Adrenal gland (tissue), 12 donors: ENCODE measurements around the gene UBE2O. TPM values are rescaled to one million over a fixed set of nuclear protein-coding genes. Genes with fewer than 3 reads are reported as not detected.

Source experiments
- DNase-seq, 7 donors: peaks; one replicate each; pipeline ENCODE4 v3.0.0-alpha.2; 2019 to 2020
- H3K27ac ChIP-seq, 5 donors: fragments of 200-600 bp; sonication (generic) in 4 of 5; 1 replicate in 3 of 5; 2 replicates in 2 of 5; pipeline versions ENCODE4 v1.5.1 to v1.8.0; 2016 to 2020; ENCODE audit warnings: mild to moderate bottlenecking in 1 of 5
- H3K27me3 ChIP-seq: fragments of 200-600 bp; 2 replicates; pipeline ENCODE4 v1.8.0; 2021
- H3K36me3 ChIP-seq, 2 donors: fragments of 200-600 bp; replicated peaks in 1 of 2; 1 replicate in 1 of 2; 2 replicates in 1 of 2; pipeline versions ENCODE4 v1.5.1 to v1.8.0; 2018 to 2022
- H3K4me1 ChIP-seq, 2 donors: fragments of 200-600 bp; replicated peaks in 1 of 2; 1 replicate in 1 of 2; 2 replicates in 1 of 2; pipeline versions ENCODE4 v1.5.1 to v1.8.0; 2018 to 2021
- H3K4me3 ChIP-seq, 4 donors: fragments of 200-600 bp; sonication (generic) in 3 of 4; one replicate each; pipeline ENCODE4 v1.5.1; 2016 to 2018
- H3K9me3 ChIP-seq, 3 donors: fragments of 200-600 bp; sonication (generic) in 1 of 3; replicated peaks in 1 of 3; 1 replicate in 2 of 3; 2 replicates in 1 of 3; pipeline versions ENCODE4 v1.5.1 to v1.8.0; 2016 to 2021
- CTCF ChIP-seq, 6 experiments: fragments of 450-650 bp in 4 of 6; fragments of 200-600 bp in 2 of 6; sonication (generic) in 1 of 6; IDR thresholded peaks; 1 replicate in 5 of 6; 2 replicates in 1 of 6; pipeline versions ENCODE4 v1.5.1 to v1.8.0; 2016 to 2021; ENCODE audit warnings: antibody characterized with exemption in 6 of 6, mild to moderate bottlenecking in 2 of 6, moderate library complexity in 1 of 6
- POLR2A ChIP-seq, 2 donors: fragments of 450-650 bp; IDR thresholded peaks; one replicate each; pipeline ENCODE4 v1.6.1; 2017; ENCODE audit warnings: antibody characterized with exemption in 2 of 2, mild to moderate bottlenecking in 2 of 2, moderate library complexity in 1 of 2
- WGBS, 4 donors: extraction: QIAGEN DNeasy Blood & Tissue Kit in 2 of 4; methylation state at CpG; one replicate each; pipeline versions ENCODE4 v1.1.5 to v1.1.7; 2013 to 2017; 5-methylcytosine and 5-hydroxymethylcytosine counted together
- intact Hi-C, 2 donors: fragments of 100-400 bp; cut with DNase I; formaldehyde crosslinking; loops; one replicate each; pipeline versions ENCODE4 v1.14.1 to v1.15.0; 2022 to 2023
- polyA plus RNA-seq, 3 donors: library from polyadenylated mRNA; stranded (reverse); fragments of 200-250 nt in 2 of 3; fragments of 350-450 nt in 1 of 3; fragmentation: Illumina TruSeq in 1 of 3; extraction: RNeasy Lipid Tissue Mini Kit (QIAGEN cat#74804) in 1 of 3; gene quantifications; one replicate each; pipeline ENCODE4 v1.2.3, GENCODE V29; 2013 to 2014
- total RNA-seq, 9 donors: library from RNA; depleted of rRNA in 4 of 9; stranded (reverse); fragments of >200 nt in 4 of 9; fragments of 120-200 nt in 1 of 9; fragmentation: NEBNext Ultra II Directional in 1 of 9; extraction: Animal tissue kit (Norgen Biotek cat#: 25700) in 1 of 9; gene quantifications; one replicate each; pipeline versions ENCODE4 v1.1.0 to v1.2.4, GENCODE V29; 2013 to 2023
- donor health status: healthy with polysubstance abuse.
- donor health status: Bipolar disorder and iron deficiency.
- donor health status: DM: yes; HTN: yes; CAD: no.
- donor health status: DM: no; HTN: no; CAD: no.
- donor health status: DM: no; HTN: no; CAD: no.
- donor health status: DM: yes; HTN: yes; CAD: no.

UBE2O gene
- total and polyA plus RNA-seq, 12 donors, result 9.8 to 21.8 (median 15.8) TPM

GRCh38 chr17:76368545-76368944 is 84.4 kb downstream of the UBE2O start:
- intact Hi-C loops, result no loop called here
- no peak for DNase-seq
- H3K27me3 ChIP-seq, result no peaks in the 10 kb centered on the region
- no peaks in the 10 kb centered on the region for H3K4me1 ChIP-seq
- TF ChIP-seq CTCF (IDR thresholded peaks at IDR 0.05), result no peak
- no peak for TF ChIP-seq POLR2A (IDR thresholded peaks at IDR 0.05)
- H3K36me3 ChIP-seq, result no peaks in the 10 kb centered on the region
- no peak overlapping the region for H3K4me3 ChIP-seq
- no peak overlapping the region for H3K27ac ChIP-seq
- 75 to 85% (median 80%) methylated on average over 2 to 11 of the region's 11 CpGs for WGBS, 4 donors
- H3K9me3 ChIP-seq, result no peaks in the 10 kb centered on the region

- Histone ChIP-seq H3K27me3 (no peaks in the 10 kb centered on the region), H3K36me3 (no peaks in the 10 kb centered on the region), H3K9me3 (no peaks in the 10 kb centered on the region), H3K4me3 (no peak overlapping the region), H3K27ac (no peak overlapping the region), H3K4me1 (no peaks in the 10 kb centered on the region)
- no peak for TF ChIP-seq POLR2A (IDR thresholded peaks at IDR 0.05)
- no peak for TF ChIP-seq CTCF (IDR thresholded peaks at IDR 0.05)
- no peak for DNase-seq
- intact Hi-C loops, result no loop called here
- WGBS, 4 donors, result 67 to 73% (median 72%) methylated on average over 1 to 6 of the region's 6 CpGs
Observed at GRCh38 chr17:76367642-76368041, 85.3 kb downstream of the UBE2O start.

DNA sequence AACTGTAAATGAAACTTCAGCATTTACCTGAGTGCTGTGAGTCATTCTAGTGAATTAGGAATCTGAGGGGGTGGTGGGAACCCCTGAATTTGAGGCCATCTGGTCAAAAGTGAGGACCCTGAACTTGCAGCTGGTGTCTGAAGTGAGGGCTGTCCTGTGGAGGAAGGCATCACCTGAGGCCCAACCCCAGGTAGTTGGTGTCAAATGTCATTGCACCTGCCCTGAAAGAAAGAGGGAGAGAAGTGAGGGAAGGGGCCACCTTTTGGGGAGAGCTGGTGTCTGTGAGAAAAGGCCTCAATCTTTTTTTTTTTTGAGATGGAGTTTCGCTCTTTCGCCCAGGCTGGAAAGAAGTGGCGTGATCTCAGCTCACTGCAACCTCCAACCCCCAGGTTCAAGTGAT is 86.7 kb downstream of the UBE2O start:
- H3K27me3 ChIP-seq, result no peaks in the 10 kb centered on the region
- TF ChIP-seq CTCF (IDR thresholded peaks at IDR 0.05) (no peak), POLR2A (IDR thresholded peaks at IDR 0.05) (no peak)
- DNase-seq, result no peak
- H3K4me1 ChIP-seq, result peaks cover 0 to 8% of the 10 kb centered on the region in 2 donors
- no peaks in the 10 kb centered on the region for H3K36me3 ChIP-seq
- no peaks in the 10 kb centered on the region for H3K9me3 ChIP-seq
- intact Hi-C loops, result no loop called here
- no peak overlapping the region for H3K4me3 ChIP-seq
- WGBS, 4 donors, result 90 to 100% (median 96%) methylated on average over 3 of the region's 3 CpGs
- no peak overlapping the region for H3K27ac ChIP-seq

DNA sequence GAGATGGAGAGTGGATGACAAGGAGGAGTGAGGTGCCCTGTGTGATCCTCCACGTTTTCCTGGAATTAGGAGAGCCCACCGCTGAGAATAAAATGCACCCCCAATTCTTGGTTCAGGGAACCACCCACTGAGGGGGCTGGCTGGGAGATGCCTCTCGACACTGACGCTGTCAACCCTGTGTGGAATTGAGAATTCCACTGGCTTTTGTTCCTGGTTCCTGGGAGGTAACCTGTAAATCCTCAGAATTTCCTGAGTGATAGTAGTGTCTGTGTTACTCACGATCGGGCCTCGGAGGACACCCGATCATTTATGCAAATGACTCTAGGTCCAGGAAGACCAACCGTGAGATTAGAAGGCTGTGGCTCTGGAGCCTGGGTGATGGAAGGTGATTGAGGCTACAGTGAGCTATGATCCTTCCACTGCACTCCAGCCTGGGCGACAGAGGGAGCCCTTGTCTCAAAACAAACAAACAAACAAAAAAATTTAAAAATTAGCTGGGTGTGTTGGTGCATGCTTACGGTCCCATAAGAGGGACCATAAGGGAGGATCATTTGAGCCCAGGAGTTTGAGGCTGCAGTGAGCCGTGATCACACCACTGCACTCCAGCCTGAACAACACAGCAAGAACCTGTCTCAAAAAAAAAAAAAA is 87.6 kb downstream of the UBE2O start:
- peak in 1 of 7 donors; percentile 16 for DNase-seq
- TF ChIP-seq CTCF (IDR thresholded peaks at IDR 0.05) (peak; percentile 9 to 44 (median 26)), POLR2A (IDR thresholded peaks at IDR 0.05) (no peak)
- 41 to 55% (median 46%) methylated on average over 12 of the region's 12 CpGs for WGBS, 4 donors
- Histone ChIP-seq H3K4me3 (no peak overlapping the region), H3K27ac (no peak overlapping the region), H3K4me1 (peaks cover 0 to 8% of the 10 kb centered on the region in 2 donors), H3K27me3 (no peaks in the 10 kb centered on the region), H3K36me3 (no peaks in the 10 kb centered on the region), H3K9me3 (no peaks in the 10 kb centered on the region)
- intact Hi-C loops, result no loop called here
